NT2/D1 (cell line): ENCODE measurements around the gene PGM1.
A peak's percentile ranks its signal among the peaks of the same experiment; 100 is the strongest.

ENCODE experiments used
- DNase-seq: peaks from one replicate; pipeline ENCODE4 v3.0.0-alpha.2; 2011; ENCODE audit warnings: low read depth, low spot score
- H3K27me3 ChIP-seq: 2 replicates; pipeline ENCODE4 v1.6.0; 2011; ENCODE audit warnings: mild to moderate bottlenecking; ENCODE audit not compliant: insufficient read length, insufficient read depth
- H3K36me3 ChIP-seq: 2 replicates; pipeline ENCODE4 v1.6.1; 2011; ENCODE audit warnings: mild to moderate bottlenecking, low read length, mixed read lengths; ENCODE audit not compliant: insufficient read depth, insufficient read length
- H3K4me1 ChIP-seq: 2 replicates; pipeline ENCODE4 v1.5.1; 2011; ENCODE audit not compliant: insufficient read depth, insufficient read length
- H3K4me3 ChIP-seq: 2 replicates; pipeline ENCODE4 v1.5.1; 2011; ENCODE audit warnings: low read depth; ENCODE audit not compliant: insufficient read length
- H3K9ac ChIP-seq: 2 replicates; pipeline ENCODE4 v1.6.0; 2011; ENCODE audit warnings: low read depth; ENCODE audit not compliant: insufficient read length
- H3K9me3 ChIP-seq: 2 replicates; pipeline ENCODE4 v1.5.1; 2011; ENCODE audit warnings: mild to moderate bottlenecking, low read length; ENCODE audit not compliant: insufficient read depth
- SUZ12 ChIP-seq: IDR thresholded peaks from 2 replicates; pipeline ENCODE4 v1.6.1; 2011; ENCODE audit not compliant: insufficient read length, insufficient read depth; ENCODE audit errors: extremely low read depth
- YY1 ChIP-seq: IDR thresholded peaks from 2 replicates; pipeline ENCODE4 v1.6.1; 2011; ENCODE audit not compliant: insufficient read length, insufficient read depth
- ZNF274 ChIP-seq: IDR thresholded peaks from 2 replicates; pipeline ENCODE4 v1.6.1; 2011; ENCODE audit warnings: mild to moderate bottlenecking, low read depth, low read length

PGM1 gene

DNA sequence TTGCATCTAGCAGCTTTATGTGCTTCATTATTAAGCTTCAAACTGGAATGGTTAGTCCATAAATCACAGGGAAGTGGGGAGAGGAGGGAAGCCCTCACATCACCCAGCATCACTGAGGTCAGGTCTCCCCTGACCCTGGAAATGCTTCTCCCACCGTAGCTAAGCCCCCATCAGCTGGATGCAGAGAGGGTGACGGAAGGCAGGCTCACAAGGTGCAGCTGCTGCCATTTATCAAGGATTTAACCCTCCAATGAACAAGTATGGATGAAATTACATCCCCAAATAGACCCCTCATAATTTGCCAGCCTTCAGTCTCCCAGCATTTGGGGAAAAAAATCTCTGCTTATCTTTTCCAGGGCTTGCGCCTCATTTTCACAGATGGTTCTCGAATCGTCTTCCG is 60.8 kb downstream of the PGM1 start:
- TF ChIP-seq YY1 = no peak
- no peak for TF ChIP-seq SUZ12
- TF ChIP-seq ZNF274 = no peak
- Histone ChIP-seq H3K9ac (no peak overlapping the region), H3K36me3 (peaks cover 65% of the 10 kb centered on the region), H3K4me1 (no peaks in the 10 kb centered on the region), H3K4me3 (no peak overlapping the region), H3K27me3 (no peaks in the 10 kb centered on the region), H3K9me3 (no peaks in the 10 kb centered on the region)
- no peak for DNase-seq

DNA sequence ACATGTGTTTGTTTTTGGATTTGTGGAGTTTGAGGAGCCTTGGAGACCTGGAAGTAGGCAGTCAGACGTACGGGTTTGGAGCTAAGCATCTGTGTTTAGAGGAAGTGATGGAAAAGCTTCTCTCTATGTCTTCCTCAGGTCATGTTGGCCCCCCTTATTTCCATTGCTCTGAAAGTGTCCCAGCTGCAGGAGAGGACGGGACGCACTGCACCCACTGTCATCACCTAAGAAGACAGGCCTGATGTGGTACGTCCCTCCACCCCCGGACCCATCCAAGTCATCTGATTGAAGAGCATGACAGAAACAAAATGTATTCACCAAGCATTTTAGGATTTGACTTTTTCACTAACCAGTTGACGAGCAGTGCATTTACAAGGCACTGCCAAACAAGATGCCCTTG is 66.2 kb downstream of the PGM1 start:
- Histone ChIP-seq H3K27me3 (no peaks in the 10 kb centered on the region), H3K4me1 (peaks cover 4% of the 10 kb centered on the region), H3K9me3 (peaks cover 21% of the 10 kb centered on the region), H3K4me3 (no peak overlapping the region), H3K9ac (no peak overlapping the region), H3K36me3 (peaks cover 37% of the 10 kb centered on the region)
- no peak for DNase-seq
- TF ChIP-seq ZNF274 (no peak), SUZ12 (no peak), YY1 (no peak)

DNA sequence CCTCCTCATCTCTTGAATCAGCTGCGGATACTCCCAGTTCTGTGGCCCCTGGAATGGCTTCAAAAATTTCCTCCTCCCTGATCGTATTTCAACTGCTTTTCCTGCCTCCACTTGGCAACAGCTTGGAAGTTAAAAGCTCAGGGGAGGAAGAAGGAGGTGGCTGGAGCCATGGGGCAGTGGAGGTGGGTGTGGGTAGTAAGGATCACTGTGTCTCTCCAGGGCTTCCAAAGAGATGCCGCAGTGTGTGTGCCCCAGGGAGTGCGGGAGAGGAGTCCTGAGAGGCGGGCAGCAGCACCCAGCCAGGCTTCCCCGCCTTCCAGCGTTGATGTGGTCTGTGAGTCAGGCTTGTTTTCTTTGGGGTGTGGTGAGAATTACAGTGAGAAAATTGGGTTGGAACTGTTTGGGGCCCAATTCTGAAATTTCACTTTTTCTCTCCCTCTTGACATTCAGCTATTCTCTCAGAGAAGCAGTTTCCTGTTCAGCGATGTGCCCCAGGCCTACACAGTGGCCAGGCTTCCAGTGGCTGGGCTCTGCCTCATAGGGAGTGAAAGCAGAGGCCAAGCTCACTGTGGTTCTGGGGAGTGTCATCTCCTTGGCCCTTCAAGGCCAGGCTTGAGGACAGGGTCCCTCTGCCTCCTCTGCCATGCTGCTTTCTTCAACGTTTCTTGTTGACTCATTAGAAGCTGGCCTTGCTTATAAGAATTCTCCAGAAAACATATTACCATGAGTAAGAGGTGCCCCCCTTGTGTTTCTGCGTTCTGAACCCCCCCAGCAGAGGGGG is 69.0 kb downstream of the PGM1 start:
- peaks cover 4% of the 10 kb centered on the region for H3K4me1 ChIP-seq
- peaks cover 18% of the 10 kb centered on the region for H3K36me3 ChIP-seq
- TF ChIP-seq YY1 = no peak
- TF ChIP-seq ZNF274 = no peak
- no peak for TF ChIP-seq SUZ12
- H3K9ac ChIP-seq = no peak overlapping the region
- peaks cover 43% of the 10 kb centered on the region for H3K9me3 ChIP-seq
- H3K4me3 ChIP-seq = no peak overlapping the region
- DNase-seq = no peak
- H3K27me3 ChIP-seq = no peaks in the 10 kb centered on the region

DNA sequence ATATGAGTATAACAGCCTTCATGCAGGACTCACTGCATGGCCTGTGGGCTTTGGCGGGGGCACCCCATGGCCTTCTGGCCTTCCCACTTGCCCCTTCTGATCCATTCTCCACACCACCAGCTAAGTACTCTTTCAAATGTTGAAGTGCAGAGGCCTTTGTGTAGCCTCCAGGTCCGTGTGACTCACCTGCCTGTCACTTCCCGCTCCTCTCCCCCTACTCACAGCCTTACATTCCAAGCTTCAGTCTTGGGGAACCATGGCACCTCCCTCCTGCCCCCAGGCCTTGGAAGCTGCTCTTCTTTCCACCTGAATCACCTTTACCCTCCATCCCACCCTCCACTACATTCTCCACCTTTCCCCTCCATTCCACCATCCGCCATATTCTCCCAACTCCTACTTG is 69.6 kb downstream of the PGM1 start:
- Histone ChIP-seq H3K4me1 (peaks cover 4% of the 10 kb centered on the region), H3K36me3 (peaks cover 15% of the 10 kb centered on the region), H3K9ac (no peak overlapping the region), H3K9me3 (peaks cover 43% of the 10 kb centered on the region), H3K27me3 (no peaks in the 10 kb centered on the region), H3K4me3 (no peak overlapping the region)
- TF ChIP-seq YY1 (peak; percentile 30), ZNF274 (no peak), SUZ12 (no peak)
- DNase-seq = peak; percentile 75

DNA sequence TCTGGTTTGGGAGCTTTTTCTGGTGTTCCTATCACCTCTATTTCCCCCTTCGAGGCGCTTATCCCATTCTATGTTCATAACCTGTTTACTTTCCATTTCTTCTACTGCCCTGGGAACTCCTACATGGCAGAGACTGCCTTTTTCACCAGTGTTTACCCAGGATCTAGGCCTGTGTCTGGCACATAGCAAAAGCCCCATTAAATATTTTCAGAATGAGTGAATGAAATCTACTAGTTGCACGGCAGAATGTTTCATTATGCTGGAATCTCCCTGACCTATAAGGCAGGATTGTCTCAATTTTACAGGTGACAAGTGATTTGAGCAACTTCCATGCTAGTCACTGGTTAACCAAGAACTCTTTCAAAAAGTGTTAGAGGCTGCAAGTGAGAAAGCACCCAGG is 70.1 kb downstream of the PGM1 start:
- no peak overlapping the region for H3K4me3 ChIP-seq
- peaks cover 4% of the 10 kb centered on the region for H3K4me1 ChIP-seq
- peaks cover 43% of the 10 kb centered on the region for H3K9me3 ChIP-seq
- TF ChIP-seq ZNF274 (no peak), SUZ12 (no peak)
- no peaks in the 10 kb centered on the region for H3K27me3 ChIP-seq
- no peak for DNase-seq
- no peak overlapping the region for H3K9ac ChIP-seq
- H3K36me3 ChIP-seq = peaks cover 12% of the 10 kb centered on the region

DNA sequence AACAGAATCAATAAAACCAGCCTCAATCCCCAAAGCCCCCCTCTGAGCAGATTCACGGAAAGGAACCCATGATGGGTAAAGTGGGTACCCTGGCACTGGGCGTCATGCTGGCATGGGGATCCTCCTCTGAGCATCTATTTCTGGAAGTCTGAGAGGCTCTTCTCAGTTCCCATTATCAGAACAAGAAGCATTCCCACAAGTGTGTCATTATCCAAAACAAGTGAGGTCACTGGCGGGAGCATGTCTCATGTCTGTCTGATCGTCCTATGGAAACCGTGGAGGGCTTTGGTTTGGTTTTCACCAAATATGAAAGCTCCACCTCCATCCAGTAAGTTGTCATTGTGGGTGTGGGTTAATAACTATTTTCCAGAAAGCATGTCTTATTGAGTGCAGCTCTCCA is 70.7 kb downstream of the PGM1 start:
- Histone ChIP-seq H3K36me3 (peaks cover 12% of the 10 kb centered on the region), H3K9me3 (peaks cover 43% of the 10 kb centered on the region), H3K9ac (no peak overlapping the region), H3K4me3 (no peak overlapping the region), H3K27me3 (no peaks in the 10 kb centered on the region), H3K4me1 (peaks cover 4% of the 10 kb centered on the region)
- TF ChIP-seq YY1 (no peak), SUZ12 (no peak), ZNF274 (no peak)
- DNase-seq = no peak

DNA sequence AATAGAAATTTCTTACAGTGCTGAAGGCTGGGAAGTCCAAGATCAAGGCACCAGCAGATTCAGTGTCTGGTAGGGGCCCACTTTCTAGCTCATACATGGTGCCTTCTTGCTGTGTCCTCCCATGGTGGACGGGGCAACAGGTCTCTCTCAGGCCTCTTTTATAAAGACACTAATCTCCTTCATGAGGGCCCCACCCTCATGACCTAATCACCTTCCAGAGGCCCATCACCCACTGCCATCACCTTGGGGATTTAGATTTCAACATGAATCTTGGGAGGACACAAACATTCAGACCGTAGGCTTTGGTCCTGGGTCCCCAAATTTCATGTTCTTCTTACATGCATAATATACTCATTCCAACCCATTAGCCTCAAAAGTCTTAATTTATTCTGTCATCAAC is 71.5 kb downstream of the PGM1 start:
- Histone ChIP-seq H3K9ac (no peak overlapping the region), H3K4me1 (peaks cover 9% of the 10 kb centered on the region), H3K36me3 (peaks cover 3% of the 10 kb centered on the region), H3K9me3 (peaks cover 40% of the 10 kb centered on the region), H3K27me3 (no peaks in the 10 kb centered on the region), H3K4me3 (no peak overlapping the region)
- TF ChIP-seq SUZ12 (no peak), ZNF274 (no peak), YY1 (no peak)
- DNase-seq = no peak
